ENCODE results near the gene GTF3A.

The GTF3A gene

GRCh38 chr13:27406178-27406939 is 18.1 kb upstream of the GTF3A start:
- Histone ChIP-seq H3K27me3 (ENCODE audit: control insufficient read depth in 1 of 2, insufficient read depth in 2 of 2, low read length in 2 of 2) (peaks cover 0 to 4% of the 10 kb centered on the region in 2 donors), H3K9me3 (ENCODE audit: low read length) (no peaks in the 10 kb centered on the region), H3K4me1 (ENCODE audit: insufficient read depth, low read length) (peaks cover 17% of the 10 kb centered on the region), H3K27ac (ENCODE audit: low read depth, low read length) (no peak overlapping the region), H3K36me3 (ENCODE audit: insufficient read depth, low read length) (no peaks in the 10 kb centered on the region), H3K9ac (ENCODE audit: low read length) (no peak overlapping the region), H3K4me3 (ENCODE audit: low read depth in 1 of 2, low read length in 2 of 2) (no peak overlapping the region)

GRCh38 chr13:27408074-27408473 is 16.3 kb upstream of the GTF3A start:
- Histone ChIP-seq H3K27ac (ENCODE audit: low read depth, low read length) (no peak overlapping the region), H3K4me3 (ENCODE audit: low read depth in 1 of 2, low read length in 2 of 2) (no peak overlapping the region), H3K9ac (ENCODE audit: low read length) (no peak overlapping the region), H3K9me3 (ENCODE audit: low read length) (no peaks in the 10 kb centered on the region), H3K36me3 (ENCODE audit: insufficient read depth, low read length) (no peaks in the 10 kb centered on the region), H3K27me3 (ENCODE audit: control insufficient read depth in 1 of 2, insufficient read depth in 2 of 2, low read length in 2 of 2) (peaks cover 0 to 4% of the 10 kb centered on the region in 2 donors), H3K4me1 (ENCODE audit: insufficient read depth, low read length) (peaks cover 13% of the 10 kb centered on the region)

- Histone ChIP-seq H3K9me3 (ENCODE audit: low read length) (no peaks in the 10 kb centered on the region), H3K4me3 (ENCODE audit: low read depth in 1 of 2, low read length in 2 of 2) (no peak overlapping the region), H3K4me1 (ENCODE audit: insufficient read depth, low read length) (peaks cover 3% of the 10 kb centered on the region), H3K27me3 (ENCODE audit: control insufficient read depth in 1 of 2, insufficient read depth in 2 of 2, low read length in 2 of 2) (peaks cover 0 to 4% of the 10 kb centered on the region in 2 donors), H3K9ac (ENCODE audit: low read length) (no peak overlapping the region), H3K27ac (ENCODE audit: low read depth, low read length) (no peak overlapping the region), H3K36me3 (ENCODE audit: insufficient read depth, low read length) (no peaks in the 10 kb centered on the region)
Observed at GRCh38 chr13:27409013-27409412, 15.4 kb upstream of the GTF3A start.

GRCh38 chr13:27411341-27411740 is 13.1 kb upstream of the GTF3A start:
- H3K9ac ChIP-seq (ENCODE audit: low read length), result no peak overlapping the region
- H3K4me3 ChIP-seq (ENCODE audit: low read depth in 1 of 2, low read length in 2 of 2), result no peak overlapping the region
- no peaks in the 10 kb centered on the region for H3K36me3 ChIP-seq (ENCODE audit: insufficient read depth, low read length)
- peaks cover 0 to 4% of the 10 kb centered on the region in 2 donors for H3K27me3 ChIP-seq (ENCODE audit: control insufficient read depth in 1 of 2, insufficient read depth in 2 of 2, low read length in 2 of 2)
- no peaks in the 10 kb centered on the region for H3K9me3 ChIP-seq (ENCODE audit: low read length)
- H3K4me1 ChIP-seq (ENCODE audit: insufficient read depth, low read length), result no peaks in the 10 kb centered on the region
- no peak overlapping the region for H3K27ac ChIP-seq (ENCODE audit: low read depth, low read length)

DNA sequence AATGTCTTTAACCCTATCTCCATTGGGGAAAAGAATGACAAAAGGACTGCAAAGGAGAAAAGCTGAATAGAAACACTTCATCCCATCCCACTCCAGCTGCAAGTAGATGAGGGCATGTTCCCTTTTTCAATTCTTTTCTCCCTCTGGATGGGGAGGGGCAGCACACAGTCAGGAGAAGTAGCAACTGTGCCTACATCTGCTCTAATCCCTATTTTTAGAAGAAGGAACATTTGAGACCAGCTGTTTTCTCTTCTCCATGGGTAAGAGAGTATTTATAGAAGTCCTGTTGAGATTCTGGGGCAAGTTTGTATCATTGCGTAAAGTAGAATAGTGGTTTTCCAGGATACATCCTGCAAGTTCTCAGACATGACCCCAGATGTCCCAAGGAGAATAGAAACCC is 9.3 kb upstream of the GTF3A start:
- H3K27ac ChIP-seq (ENCODE audit: low read depth, low read length), result no peak overlapping the region
- H3K9ac ChIP-seq (ENCODE audit: low read length), result no peak overlapping the region
- no peaks in the 10 kb centered on the region for H3K4me1 ChIP-seq (ENCODE audit: insufficient read depth, low read length)
- no peaks in the 10 kb centered on the region for H3K9me3 ChIP-seq (ENCODE audit: low read length)
- H3K27me3 ChIP-seq (ENCODE audit: control insufficient read depth in 1 of 2, insufficient read depth in 2 of 2, low read length in 2 of 2), result no peaks in the 10 kb centered on the region
- no peaks in the 10 kb centered on the region for H3K36me3 ChIP-seq (ENCODE audit: insufficient read depth, low read length)
- no peak overlapping the region for H3K4me3 ChIP-seq (ENCODE audit: low read depth in 1 of 2, low read length in 2 of 2)

DNA sequence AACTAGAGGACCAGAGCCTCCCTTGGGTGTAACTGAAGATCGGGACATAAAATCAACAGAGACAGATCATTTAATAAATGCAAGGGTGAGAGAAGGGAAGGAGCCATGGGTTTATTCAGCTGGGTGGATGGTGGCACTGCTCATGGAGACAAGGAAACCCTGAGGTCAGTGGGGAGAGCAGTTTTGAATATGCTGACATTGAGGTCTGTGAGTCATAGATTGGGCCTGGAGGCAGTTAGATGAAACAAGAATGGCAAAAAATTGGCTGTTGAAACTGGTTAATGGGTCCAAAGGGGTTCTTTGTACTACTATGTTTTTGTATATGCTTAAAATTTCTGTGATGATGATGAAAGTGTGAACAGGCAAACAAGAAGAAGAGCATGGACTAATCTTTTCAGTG is 5.1 kb upstream of the GTF3A start:
- Histone ChIP-seq H3K9ac (ENCODE audit: low read length) (no peak overlapping the region), H3K27me3 (ENCODE audit: control insufficient read depth in 1 of 2, insufficient read depth in 2 of 2, low read length in 2 of 2) (no peaks in the 10 kb centered on the region), H3K36me3 (ENCODE audit: insufficient read depth, low read length) (no peaks in the 10 kb centered on the region), H3K4me1 (ENCODE audit: insufficient read depth, low read length) (peaks cover 8% of the 10 kb centered on the region), H3K4me3 (ENCODE audit: low read depth in 1 of 2, low read length in 2 of 2) (no peak overlapping the region), H3K9me3 (ENCODE audit: low read length) (no peaks in the 10 kb centered on the region), H3K27ac (ENCODE audit: low read depth, low read length) (no peak overlapping the region)

DNA sequence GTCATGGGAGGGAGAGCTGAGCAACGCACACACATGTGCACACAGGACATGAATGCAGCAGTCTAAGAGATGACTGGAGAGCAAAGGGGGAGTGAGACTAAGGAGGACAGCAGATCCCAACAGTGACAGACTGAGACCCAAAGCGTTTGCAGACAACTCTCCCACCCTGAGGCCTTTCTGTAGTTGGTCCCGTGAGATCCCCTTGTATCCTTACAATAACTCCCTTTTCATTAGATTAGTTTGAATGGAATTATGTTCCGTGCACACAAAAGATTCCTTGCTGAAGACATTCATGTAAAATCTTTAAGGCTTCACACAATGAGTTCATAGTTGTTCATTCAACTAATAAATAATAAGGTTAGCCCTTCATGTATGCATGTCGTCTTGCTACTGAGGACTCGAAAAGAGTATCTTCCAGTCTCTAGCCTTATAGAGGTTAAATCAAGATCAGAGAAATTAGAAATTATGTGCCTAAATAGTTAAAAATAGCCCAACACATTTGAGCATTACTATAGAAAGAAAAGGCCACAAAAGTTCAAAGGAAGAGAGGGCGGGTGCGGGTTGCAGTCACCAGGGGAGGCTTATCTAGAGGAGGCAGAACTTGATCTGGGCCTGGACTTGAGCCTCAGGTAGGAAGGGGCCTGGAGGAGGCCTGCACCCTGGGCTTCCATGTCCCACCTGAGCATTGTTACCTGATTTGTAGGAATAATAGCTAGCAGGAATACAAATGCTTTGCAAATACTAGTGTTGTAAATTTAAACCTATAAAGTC is 3.1 kb upstream of the GTF3A start:
- H3K27ac ChIP-seq (ENCODE audit: low read depth, low read length), result no peak overlapping the region
- H3K9me3 ChIP-seq (ENCODE audit: low read length), result no peaks in the 10 kb centered on the region
- peaks cover 22% of the 10 kb centered on the region for H3K4me1 ChIP-seq (ENCODE audit: insufficient read depth, low read length)
- no peak overlapping the region for H3K4me3 ChIP-seq (ENCODE audit: low read depth in 1 of 2, low read length in 2 of 2)
- no peak overlapping the region for H3K9ac ChIP-seq (ENCODE audit: low read length)
- H3K27me3 ChIP-seq (ENCODE audit: control insufficient read depth in 1 of 2, insufficient read depth in 2 of 2, low read length in 2 of 2), result no peaks in the 10 kb centered on the region
- H3K36me3 ChIP-seq (ENCODE audit: insufficient read depth, low read length), result no peaks in the 10 kb centered on the region

- H3K27ac ChIP-seq (ENCODE audit: low read depth, low read length), result no peak overlapping the region
- H3K9me3 ChIP-seq (ENCODE audit: low read length), result no peaks in the 10 kb centered on the region
- no peak overlapping the region for H3K9ac ChIP-seq (ENCODE audit: low read length)
- H3K36me3 ChIP-seq (ENCODE audit: insufficient read depth, low read length), result peaks cover 4% of the 10 kb centered on the region
- no peaks in the 10 kb centered on the region for H3K27me3 ChIP-seq (ENCODE audit: control insufficient read depth in 1 of 2, insufficient read depth in 2 of 2, low read length in 2 of 2)
- peaks cover 36% of the 10 kb centered on the region for H3K4me1 ChIP-seq (ENCODE audit: insufficient read depth, low read length)
- peak overlapping the region in 1 of 2 donors; percentile 78 for H3K4me3 ChIP-seq (ENCODE audit: low read depth in 1 of 2, low read length in 2 of 2)
Observed at GRCh38 chr13:27423333-27423732, 1.1 kb upstream of the GTF3A start.

DNA sequence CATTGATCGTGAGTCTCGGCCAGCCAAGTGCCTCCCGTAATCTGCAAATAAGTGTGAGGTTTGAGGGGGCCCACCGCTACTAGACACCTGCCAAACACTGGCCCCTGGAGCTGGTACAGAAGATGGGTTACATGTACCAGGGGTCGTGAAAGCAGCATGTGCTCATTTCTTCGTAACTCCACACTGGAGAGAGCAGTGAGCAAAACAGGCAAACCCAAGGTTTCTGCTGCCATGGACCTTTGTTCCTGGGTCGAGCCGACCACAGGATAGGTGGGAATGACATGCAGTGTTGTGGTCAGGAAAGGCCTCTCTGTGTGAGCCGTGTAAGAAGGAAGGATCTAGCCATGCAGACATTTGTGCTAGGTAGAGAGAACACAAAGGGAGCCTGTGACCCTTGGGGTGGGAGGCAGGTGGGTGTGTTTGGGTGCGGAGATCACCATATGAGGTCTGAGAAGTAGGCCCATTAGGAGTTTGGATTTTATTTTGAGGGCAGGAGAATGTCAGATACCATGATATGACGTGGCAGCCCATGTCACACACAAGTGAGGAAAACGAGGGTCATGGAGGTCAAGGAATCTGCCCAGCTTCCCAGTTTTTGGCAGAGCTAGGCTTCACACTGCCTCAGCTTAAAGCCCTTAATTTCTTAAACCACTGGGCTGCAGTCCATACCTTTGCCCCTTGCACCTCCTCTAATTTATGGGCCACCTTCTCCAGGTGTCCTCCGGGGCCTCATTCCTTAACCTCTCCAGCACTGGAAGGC is 919 bp downstream of the GTF3A start:
- no peaks in the 10 kb centered on the region for H3K9me3 ChIP-seq (ENCODE audit: low read length)
- peak overlapping the region; percentile 83 for H3K27ac ChIP-seq (ENCODE audit: low read depth, low read length)
- no peaks in the 10 kb centered on the region for H3K27me3 ChIP-seq (ENCODE audit: control insufficient read depth in 1 of 2, insufficient read depth in 2 of 2, low read length in 2 of 2)
- H3K4me3 ChIP-seq (ENCODE audit: low read depth in 1 of 2, low read length in 2 of 2), result peak overlapping the region; percentile 75 to 78
- H3K4me1 ChIP-seq (ENCODE audit: insufficient read depth, low read length), result peaks cover 36% of the 10 kb centered on the region
- peaks cover 20% of the 10 kb centered on the region for H3K36me3 ChIP-seq (ENCODE audit: insufficient read depth, low read length)
- peak overlapping the region; percentile 66 for H3K9ac ChIP-seq (ENCODE audit: low read length)

GRCh38 chr13:27425918-27426630 is 1.7 kb downstream of the GTF3A start:
- H3K27ac ChIP-seq (ENCODE audit: low read depth, low read length), result peak overlapping the region; percentile 83
- H3K4me3 ChIP-seq (ENCODE audit: low read depth in 1 of 2, low read length in 2 of 2), result peak overlapping the region; percentile 75 to 78
- H3K4me1 ChIP-seq (ENCODE audit: insufficient read depth, low read length), result peaks cover 36% of the 10 kb centered on the region
- no peaks in the 10 kb centered on the region for H3K9me3 ChIP-seq (ENCODE audit: low read length)
- H3K36me3 ChIP-seq (ENCODE audit: insufficient read depth, low read length), result peaks cover 28% of the 10 kb centered on the region
- H3K9ac ChIP-seq (ENCODE audit: low read length), result peak overlapping the region; percentile 66
- no peaks in the 10 kb centered on the region for H3K27me3 ChIP-seq (ENCODE audit: control insufficient read depth in 1 of 2, insufficient read depth in 2 of 2, low read length in 2 of 2)

DNA sequence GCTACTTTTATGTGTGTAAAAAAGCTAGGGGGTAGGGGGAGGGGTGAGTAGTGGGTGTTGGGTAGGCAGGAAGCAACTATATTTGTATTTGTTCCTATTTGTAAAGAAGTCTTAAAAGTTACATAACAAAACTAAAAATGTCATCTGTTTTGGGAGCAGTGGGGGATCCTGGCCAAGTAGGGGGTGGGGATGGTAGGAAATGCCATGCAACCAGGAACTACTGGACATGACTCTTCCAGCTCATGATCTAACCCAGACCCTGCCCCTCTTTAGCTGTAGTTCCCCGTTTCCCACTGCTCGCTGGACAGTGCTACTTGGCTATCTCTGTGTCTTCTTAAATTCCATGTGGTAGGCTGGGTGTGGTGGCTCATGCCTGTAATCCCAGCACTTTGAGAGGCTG is 3.2 kb downstream of the GTF3A start:
- Histone ChIP-seq H3K4me3 (ENCODE audit: low read depth in 1 of 2, low read length in 2 of 2) (no peak overlapping the region), H3K36me3 (ENCODE audit: insufficient read depth, low read length) (peaks cover 43% of the 10 kb centered on the region), H3K4me1 (ENCODE audit: insufficient read depth, low read length) (peaks cover 36% of the 10 kb centered on the region), H3K9ac (ENCODE audit: low read length) (no peak overlapping the region), H3K27me3 (ENCODE audit: control insufficient read depth in 1 of 2, insufficient read depth in 2 of 2, low read length in 2 of 2) (no peaks in the 10 kb centered on the region), H3K27ac (ENCODE audit: low read depth, low read length) (no peak overlapping the region), H3K9me3 (ENCODE audit: low read length) (no peaks in the 10 kb centered on the region)

All from muscle layer of colon (tissue), 2 donors.